ENCODE results near the gene WDFY3. TPM values are rescaled to one million over a fixed set of nuclear protein-coding genes. Genes with fewer than 3 reads are reported as not detected.

WDFY3 gene
- polyA plus RNA-seq, 1 of the 3 experiments (the other 2 are of a cell fraction) = 13.8 TPM

DNA sequence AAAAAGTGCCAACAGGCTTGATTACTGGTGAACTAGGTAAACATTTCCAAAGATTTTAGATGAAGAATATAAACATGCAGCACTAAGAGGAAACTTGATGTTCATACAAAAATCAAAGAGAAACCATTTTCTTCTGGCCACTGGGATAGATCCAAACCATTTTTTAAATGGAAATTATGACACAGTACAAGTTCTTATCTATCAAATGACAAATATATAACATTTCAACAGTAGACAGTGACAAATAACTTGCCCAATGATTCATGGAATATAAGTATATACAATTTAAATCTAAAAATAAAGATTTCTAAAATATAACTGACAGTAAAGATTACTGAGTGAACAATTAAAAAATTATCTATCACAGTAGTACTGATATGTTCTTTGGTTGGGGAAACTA is 232.5 kb downstream of the WDFY3 start:
- Histone ChIP-seq H4K20me1 (ENCODE audit: insufficient read depth) (no peaks in the 10 kb centered on the region), H3K9me3 (no peaks in the 10 kb centered on the region), H3K9me2 (no peaks in the 10 kb centered on the region), H3K4me1 (ENCODE audit: control insufficient read depth in 1 of 2, insufficient read depth in 2 of 2, low read depth in 1 of 2, low read length in 1 of 2) (no peaks in the 10 kb centered on the region), H3K27ac (ENCODE audit: low read depth in 2 of 2, low read length in 1 of 2) (no peak overlapping the region), H2AFZ (ENCODE audit: low read depth) (no peak overlapping the region), H3K36me3 (replicated peaks in 1 of 2; ENCODE audit: control insufficient read depth in 1 of 2, insufficient read depth in 2 of 2, low read length in 1 of 2) (peaks cover 73 to 79% of the 10 kb centered on the region in 2 experiments), H3K27me3 (ENCODE audit: insufficient read depth) (no peaks in the 10 kb centered on the region), H3K79me2 (ENCODE audit: insufficient read depth) (no peaks in the 10 kb centered on the region), H3K4me3 (ENCODE audit: low read depth in 2 of 2, low read length in 1 of 2) (no peak overlapping the region), H3F3A (replicated peaks; ENCODE audit: insufficient read depth) (peaks cover 8% of the 10 kb centered on the region), H3K9ac (no peak overlapping the region), H3K4me2 (no peak overlapping the region)
- TF ChIP-seq, protein P1, sequence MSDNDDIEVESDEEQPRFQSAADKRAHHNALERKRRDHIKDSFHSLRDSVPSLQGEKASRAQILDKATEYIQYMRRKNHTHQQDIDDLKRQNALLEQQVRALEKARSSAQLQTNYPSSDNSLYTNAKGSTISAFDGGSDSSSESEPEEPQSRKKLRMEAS (IDR thresholded peaks at IDR 0.05; ENCODE audit: low read depth) = no peak
- TF ChIP-seq FOXM1 (IDR thresholded peaks at IDR 0.05; ENCODE audit: low read depth) (no peak), NRF1 (IDR thresholded peaks at IDR 0.05; ENCODE audit: low read depth, low read length) (no peak), EZH2phosphoT487 (IDR thresholded peaks at IDR 0.05; ENCODE audit: borderline replicate concordance, low read depth) (no peak), FOSL2 (IDR thresholded peaks at IDR 0.05; ENCODE audit: borderline replicate concordance, low read depth) (no peak), TAF1 (IDR thresholded peaks at IDR 0.05; ENCODE audit: borderline replicate concordance, low read depth, low read length) (no peak), TEAD4 (IDR thresholded peaks at IDR 0.05; ENCODE audit: borderline replicate concordance, insufficient read depth) (no peak), RXRA (IDR thresholded peaks at IDR 0.05; ENCODE audit: borderline replicate concordance, low read depth) (no peak)
- TF ChIP-seq, protein P2, sequence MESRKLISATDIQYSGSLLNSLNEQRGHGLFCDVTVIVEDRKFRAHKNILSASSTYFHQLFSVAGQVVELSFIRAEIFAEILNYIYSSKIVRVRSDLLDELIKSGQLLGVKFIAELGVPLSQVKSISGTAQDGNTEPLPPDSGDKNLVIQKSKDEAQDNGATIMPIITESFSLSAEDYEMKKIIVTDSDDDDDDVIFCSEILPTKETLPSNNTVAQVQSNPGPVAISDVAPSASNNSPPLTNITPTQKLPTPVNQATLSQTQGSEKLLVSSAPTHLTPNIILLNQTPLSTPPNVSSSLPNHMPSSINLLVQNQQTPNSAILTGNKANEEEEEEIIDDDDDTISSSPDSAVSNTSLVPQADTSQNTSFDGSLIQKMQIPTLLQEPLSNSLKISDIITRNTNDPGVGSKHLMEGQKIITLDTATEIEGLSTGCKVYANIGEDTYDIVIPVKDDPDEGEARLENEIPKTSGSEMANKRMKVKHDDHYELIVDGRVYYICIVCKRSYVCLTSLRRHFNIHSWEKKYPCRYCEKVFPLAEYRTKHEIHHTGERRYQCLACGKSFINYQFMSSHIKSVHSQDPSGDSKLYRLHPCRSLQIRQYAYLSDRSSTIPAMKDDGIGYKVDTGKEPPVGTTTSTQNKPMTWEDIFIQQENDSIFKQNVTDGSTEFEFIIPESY (IDR thresholded peaks at IDR 0.05; ENCODE audit: borderline replicate concordance, low read depth) = no peak
- TF ChIP-seq, protein P3, sequence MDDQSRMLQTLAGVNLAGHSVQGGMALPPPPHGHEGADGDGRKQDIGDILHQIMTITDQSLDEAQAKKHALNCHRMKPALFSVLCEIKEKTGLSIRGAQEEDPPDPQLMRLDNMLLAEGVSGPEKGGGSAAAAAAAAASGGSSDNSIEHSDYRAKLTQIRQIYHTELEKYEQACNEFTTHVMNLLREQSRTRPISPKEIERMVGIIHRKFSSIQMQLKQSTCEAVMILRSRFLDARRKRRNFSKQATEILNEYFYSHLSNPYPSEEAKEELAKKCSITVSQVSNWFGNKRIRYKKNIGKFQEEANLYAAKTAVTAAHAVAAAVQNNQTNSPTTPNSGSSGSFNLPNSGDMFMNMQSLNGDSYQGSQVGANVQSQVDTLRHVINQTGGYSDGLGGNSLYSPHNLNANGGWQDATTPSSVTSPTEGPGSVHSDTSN (IDR thresholded peaks at IDR 0.05) = no peak
- TF ChIP-seq, protein P4, sequence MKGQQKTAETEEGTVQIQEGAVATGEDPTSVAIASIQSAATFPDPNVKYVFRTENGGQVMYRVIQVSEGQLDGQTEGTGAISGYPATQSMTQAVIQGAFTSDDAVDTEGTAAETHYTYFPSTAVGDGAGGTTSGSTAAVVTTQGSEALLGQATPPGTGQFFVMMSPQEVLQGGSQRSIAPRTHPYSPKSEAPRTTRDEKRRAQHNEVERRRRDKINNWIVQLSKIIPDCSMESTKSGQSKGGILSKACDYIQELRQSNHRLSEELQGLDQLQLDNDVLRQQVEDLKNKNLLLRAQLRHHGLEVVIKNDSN (IDR thresholded peaks at IDR 0.05; ENCODE audit: borderline replicate concordance, low read depth) = no peak
- no peak for DNase-seq
- ChIA-PET CTCF (interaction anchor here (1.7 to 5.7 kb wide), 2 partner anchors 16 to 237 kb away, joined by 7 to 34 read pairs; no protein-coding TSS in a partner anchor), POLR2A (no interaction called here)

DNA sequence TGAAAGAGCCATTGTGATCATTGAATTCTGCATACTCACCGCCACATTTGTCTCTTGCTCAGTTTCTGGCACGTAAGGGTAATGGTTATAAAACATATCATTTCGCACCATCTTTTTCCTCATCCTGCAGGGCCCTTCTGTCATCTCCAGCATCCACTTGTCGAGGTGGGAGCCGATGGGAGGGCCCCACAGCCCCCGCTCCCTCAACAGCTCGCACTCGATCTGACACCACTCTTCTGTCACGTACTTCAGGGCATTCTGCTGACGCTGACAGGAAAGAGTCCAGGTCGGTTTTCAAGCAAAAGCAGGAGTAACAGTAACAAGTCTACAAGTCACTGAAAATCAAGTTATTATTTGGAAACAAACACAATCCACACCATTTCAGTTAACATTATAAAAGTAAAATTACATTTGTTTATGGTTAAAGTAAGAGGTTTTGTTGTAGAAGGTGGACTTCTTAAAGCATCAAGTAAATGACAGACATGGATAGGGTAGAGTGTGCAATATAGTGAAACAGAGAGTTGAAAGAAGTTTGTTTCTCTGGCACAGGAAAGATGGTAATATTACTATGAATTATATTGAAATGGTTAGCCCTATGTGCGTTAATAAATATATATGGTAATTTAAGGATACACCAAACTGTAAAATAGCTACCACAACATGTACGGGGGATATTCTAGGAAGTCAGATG is 233.0 kb downstream of the WDFY3 start:
- Histone ChIP-seq H3K27ac (ENCODE audit: low read depth in 2 of 2, low read length in 1 of 2) (no peak overlapping the region), H3K4me1 (ENCODE audit: control insufficient read depth in 1 of 2, insufficient read depth in 2 of 2, low read depth in 1 of 2, low read length in 1 of 2) (no peaks in the 10 kb centered on the region), H3K9me3 (no peaks in the 10 kb centered on the region), H3K9me2 (no peaks in the 10 kb centered on the region), H4K20me1 (ENCODE audit: insufficient read depth) (no peaks in the 10 kb centered on the region), H3K9ac (no peak overlapping the region), H3K36me3 (replicated peaks in 1 of 2; ENCODE audit: control insufficient read depth in 1 of 2, insufficient read depth in 2 of 2, low read length in 1 of 2) (peaks cover 68 to 76% of the 10 kb centered on the region in 2 experiments), H2AFZ (ENCODE audit: low read depth) (no peak overlapping the region), H3F3A (replicated peaks; ENCODE audit: insufficient read depth) (peaks cover 8% of the 10 kb centered on the region), H3K4me3 (ENCODE audit: low read depth in 2 of 2, low read length in 1 of 2) (no peak overlapping the region), H3K27me3 (ENCODE audit: insufficient read depth) (no peaks in the 10 kb centered on the region), H3K79me2 (ENCODE audit: insufficient read depth) (no peaks in the 10 kb centered on the region), H3K4me2 (no peak overlapping the region)
- 93% methylated on average over 13 of the region's 13 CpGs for WGBS (ENCODE audit: low lambda C conversion rate)
- CTCF ChIA-PET = interaction anchor here (1.7 to 5.7 kb wide), 3 partner anchors 17 to 237 kb away, joined by 7 to 34 read pairs (median 11); no protein-coding TSS in a partner anchor
- no peak for TF ChIP-seq RFX5 (IDR thresholded peaks at IDR 0.05; ENCODE audit: low read length)
- no peak for TF ChIP-seq TEAD4 (IDR thresholded peaks at IDR 0.05; ENCODE audit: borderline replicate concordance, insufficient read depth)
- no peak for TF ChIP-seq GATA2 (CRISPR knock-in tag; IDR thresholded peaks at IDR 0.05)
- TF ChIP-seq, protein P1 (IDR thresholded peaks at IDR 0.05; ENCODE audit: low read depth) = no peak
- DNase-seq = no peak
- POLR2A ChIA-PET = no interaction called here

Data from SK-N-SH (cell line).